HG02642 (cell line): ENCODE data around the gene SPARCL1.
"Not testable (repeated sequence)": the region's sequence is repeated elsewhere in the genome, so short reads cannot be mapped to it uniquely, and the experiment has no call there.

Experiments used
- ATAC-seq: cut with Tn5 transposase; IDR thresholded peaks from one replicate; pipeline ENCODE4 v1.9.1; 2021; ENCODE audit warnings: mild to moderate bottlenecking; ENCODE audit not compliant: unreplicated experiment, poor library complexity

SPARCL1 gene

DNA sequence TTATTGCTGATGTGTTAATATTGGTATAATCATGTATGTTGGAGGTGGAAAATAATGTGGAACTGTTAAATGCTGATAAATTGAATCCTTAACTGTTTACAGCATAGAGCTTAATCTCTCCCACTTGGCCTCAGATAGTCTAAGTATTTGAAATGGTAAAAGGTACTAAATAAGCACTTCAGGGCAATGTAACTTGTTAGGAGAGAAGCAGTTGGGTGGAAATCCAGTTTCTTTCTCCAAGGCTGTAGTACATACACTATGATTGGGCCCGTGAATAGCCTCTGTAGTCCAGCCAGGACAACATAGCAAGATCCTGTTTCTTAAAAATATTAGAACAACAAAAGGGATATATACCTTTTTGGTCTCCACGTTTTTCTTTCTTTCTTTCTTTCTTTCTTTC, 67.1 kb downstream of the SPARCL1 start:
- no peak for ATAC-seq

DNA sequence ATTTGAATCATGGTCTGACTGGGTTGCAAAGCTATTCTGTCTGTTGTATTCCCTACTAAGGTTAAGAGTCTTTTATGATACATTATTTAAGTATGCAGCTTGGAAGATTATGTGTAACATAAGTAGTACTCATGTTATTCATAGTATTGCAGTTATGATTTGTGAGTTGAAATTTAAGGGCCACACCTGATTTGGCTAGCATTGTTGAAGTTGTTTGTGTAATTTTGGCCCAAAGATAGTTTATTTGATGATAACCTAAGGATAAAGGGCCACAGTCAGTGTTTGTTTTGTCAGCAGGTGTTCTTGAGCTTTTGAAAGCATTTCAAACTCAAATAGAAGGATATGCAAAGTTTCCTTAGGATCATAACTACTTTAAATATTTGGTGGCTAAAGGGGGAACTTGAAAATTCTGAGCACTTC, 67.9 kb downstream of the SPARCL1 start:
- ATAC-seq, result peak; percentile 50

DNA sequence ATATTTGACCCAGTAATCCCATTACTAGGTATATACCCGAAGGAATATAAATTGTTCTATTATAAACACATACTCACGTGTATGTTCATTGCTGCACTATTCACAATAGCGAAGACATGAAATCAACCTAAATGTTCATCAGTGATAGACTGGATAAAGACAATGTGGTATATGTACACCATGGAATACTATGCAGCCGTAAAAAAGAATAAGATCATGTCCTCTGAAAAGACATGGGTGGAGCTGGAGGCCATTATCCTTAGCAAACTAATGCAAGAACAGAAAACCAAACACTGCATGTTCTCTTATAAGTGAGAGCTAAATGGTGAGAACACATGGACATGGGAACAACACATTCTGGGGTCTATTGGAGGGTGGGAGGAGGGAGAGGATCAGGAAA, 70.3 kb downstream of the SPARCL1 start:
- ATAC-seq, result no peak

DNA sequence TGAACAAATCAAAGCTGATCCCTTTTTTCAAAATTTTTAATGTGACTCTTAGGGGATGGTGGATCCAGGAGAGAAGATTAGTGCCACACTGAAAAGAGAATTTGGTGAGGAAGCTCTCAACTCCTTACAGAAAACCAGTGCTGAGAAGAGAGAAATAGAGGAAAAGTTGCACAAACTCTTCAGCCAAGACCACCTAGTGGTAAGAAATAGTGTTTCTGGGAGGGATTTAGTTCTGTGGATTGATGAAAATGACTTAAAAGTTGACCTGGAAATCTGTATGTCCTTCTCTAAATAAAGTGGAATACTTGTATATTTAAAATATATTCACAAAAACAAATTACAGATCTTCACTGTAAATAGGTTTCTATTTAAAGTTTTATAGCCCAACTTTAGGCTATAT, 77.6 kb downstream of the SPARCL1 start:
- ATAC-seq, result no peak

DNA sequence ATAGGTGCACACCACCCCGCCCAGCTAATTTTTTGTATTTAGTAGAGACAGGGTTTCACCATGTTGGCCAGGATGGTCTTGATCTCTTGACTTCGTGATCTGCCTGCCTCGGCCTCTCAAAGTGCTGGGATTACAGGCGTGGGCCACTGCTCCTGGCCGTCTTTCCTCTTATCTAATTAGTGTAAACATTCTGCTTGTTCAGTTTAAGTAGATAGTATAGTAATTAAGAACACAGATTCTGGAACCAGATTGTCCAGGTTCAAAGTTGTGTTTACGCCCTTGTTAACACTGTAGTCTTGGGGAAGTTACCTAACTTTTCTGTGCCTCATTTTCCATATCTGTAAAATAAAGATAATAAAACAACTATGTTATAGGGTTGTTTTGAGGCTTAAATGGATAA, 82.8 kb downstream of the SPARCL1 start:
- not testable (repeated sequence) for ATAC-seq

DNA sequence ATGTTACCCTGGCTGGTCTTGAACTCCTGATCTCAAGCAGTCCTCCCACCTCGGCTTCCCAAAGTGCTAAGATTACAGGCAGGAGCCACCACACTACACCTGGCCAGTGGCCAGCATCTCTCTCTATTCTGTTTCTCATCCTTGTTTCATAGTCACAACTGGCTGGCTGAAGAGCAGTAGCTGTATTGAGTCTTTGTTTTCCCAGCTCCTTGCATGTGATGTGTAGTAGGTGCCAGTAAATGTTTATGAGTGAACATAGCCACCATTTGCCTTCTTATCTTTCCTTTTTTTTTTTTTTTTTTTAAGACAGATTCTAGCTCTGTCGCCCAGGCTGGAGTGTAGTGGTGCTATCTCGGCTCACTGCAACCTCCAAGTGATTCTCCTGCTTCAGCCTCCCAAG, 83.2 kb downstream of the SPARCL1 start:
- no peak for ATAC-seq

DNA sequence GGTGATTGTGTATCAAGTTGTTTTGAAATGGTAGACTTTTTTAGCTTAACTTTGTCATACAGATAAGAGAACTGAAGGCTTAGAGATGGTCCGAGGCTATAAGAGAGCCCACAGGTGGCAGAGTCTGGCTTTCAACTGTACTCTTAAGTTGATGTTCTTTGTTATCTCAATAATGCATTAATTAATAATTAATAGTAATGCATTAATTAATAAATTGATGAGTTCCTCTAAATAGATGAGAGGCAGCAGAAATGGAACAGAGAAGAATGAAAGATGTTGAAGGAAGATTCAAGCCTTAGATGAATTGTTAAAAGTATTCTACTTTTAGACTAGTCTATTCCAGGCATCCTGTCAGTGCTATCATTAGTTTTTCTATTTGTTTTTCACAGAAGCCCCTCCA, 84.4 kb downstream of the SPARCL1 start:
- ATAC-seq, result no peak

DNA sequence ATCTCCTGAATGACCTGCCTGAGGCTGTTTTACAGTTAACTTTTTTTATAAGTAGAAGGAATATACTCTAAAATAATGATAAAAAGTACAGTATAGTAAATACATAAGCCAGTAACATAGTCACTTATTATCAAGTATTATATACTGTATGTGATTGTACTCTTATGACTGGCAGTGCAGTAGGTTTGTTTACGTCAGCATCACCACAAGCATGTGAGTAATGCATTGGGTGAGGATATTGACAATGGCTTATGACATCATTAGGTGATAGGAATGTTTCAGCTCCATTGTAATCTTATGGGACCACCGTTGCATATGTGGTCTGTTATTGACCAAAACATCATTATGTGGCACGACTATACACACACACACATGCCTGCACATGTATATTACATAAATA, 86.3 kb downstream of the SPARCL1 start:
- no peak for ATAC-seq

DNA sequence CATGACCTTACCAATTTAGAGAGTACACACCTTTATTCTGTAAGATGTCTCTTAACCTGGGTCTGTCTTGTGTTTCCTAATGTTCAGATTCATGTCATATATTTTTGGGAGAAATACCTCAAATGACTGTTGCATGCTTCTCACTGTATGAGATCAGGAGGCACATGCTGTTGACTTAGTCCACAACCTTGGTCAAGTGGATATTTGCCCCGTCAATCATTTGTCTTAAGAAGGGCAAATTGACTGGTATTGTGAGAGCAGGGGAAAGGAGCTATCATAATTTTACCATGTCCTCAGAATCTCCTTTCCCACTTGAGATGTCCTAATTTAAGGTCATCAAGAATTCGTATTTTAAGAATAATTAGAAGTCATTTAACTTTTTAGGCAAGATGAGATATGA, 95.8 kb downstream of the SPARCL1 start:
- ATAC-seq, result no peak

DNA sequence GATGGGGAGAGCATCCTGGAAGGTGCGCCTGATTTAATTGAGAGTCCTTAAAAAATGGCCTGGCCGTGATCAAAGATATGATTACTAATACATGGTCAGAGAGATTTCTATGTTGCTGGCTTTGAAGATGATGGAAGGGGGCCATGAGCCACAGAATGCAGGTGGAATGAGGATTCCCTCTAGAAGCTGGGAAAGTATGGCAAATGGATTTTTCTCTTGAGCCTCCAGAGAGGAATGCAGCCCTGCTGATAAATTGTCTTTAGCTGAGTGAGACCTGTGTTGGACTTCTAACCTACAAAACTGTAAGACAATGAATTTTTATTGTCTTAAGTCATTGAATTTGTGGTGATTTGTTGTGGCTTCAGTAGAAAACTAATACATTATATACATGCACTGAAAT, 99.1 kb downstream of the SPARCL1 start:
- ATAC-seq, result no peak

DNA sequence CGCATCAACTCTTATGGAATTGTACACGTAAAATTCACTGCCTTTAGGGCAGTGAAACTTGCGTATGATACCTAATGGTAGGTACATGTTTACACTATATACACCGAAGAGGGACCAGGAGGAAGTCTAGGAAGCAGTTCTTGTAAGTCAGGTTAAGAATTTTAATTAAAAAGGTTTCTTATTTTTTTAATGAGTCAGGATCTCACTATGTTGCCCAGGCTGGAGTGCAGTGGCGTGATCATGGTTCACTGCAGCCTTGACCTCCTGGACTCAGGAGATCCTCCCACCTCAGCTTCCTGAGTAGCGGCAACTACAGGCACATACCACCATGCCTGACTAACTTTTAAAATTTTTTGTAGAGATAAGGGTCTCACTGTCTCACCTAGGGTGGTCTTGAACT, 100.2 kb downstream of the SPARCL1 start:
- no peak for ATAC-seq

DNA sequence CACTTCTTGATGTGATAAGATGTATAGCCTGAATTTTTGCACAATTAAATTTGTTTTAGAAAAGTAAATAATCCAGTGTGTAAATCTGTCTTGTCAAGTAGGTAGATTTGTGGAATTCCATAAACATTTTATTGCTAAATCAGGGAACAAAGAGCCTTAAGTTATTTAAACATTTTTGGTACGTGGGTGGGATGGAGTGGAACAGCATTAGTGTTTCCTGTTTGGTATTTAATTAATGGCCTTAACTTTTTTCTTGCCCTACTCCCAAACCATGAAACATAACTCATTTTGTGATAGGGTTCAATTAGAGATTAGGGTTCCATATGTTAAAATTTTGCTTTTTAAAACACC, 101.7 kb downstream of the SPARCL1 start:
- ATAC-seq, result no peak

DNA sequence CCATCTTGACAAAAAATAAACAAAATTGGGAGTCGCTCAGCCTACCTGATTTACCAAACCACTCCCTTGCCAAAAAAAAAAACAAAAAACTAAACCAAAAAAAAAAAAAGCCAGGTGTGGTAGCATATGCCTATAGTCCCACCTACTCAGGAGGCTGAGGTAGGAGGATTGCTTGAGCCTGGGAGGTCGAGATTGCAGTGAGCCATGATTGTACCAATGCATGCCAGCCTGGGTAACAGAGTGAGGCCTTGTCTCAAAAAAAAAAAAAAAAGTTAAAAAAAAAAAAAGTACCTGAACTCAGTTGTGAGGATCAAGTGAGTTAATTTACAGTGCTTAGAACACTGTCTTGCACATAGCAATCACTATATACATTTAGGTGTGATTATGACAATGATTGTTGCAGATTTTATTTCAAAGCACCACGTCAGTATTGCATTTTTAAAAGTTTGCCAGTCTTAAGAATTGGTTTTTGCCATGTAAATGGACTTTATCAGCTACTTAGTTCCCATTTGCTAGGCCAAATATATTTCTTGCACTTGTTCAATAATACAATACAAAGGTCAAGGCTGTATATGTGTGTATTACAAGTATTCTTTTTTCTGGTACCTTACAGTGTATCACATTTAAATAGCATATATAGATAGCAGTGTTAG, 102.2 kb downstream of the SPARCL1 start:
- no peak for ATAC-seq

DNA sequence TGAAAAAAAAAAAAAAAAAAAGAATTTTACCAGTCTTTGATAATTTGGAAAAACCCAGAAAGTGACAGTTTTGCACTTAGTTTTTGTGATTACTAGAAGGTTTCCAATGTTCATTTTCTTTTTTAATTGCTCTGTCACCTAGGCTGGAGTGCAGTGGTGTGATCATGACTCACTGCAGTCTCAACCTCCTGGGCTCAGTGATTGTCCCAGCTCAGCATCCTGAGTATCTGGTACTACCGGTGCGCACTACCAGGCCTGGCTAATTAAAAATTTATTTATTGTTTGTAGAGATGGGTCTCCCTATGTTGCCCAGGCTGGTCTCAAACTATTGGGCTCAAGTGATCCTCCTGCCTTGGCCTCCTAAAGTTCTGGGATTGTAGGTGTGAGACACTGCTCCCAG, 103.5 kb downstream of the SPARCL1 start:
- ATAC-seq, result no peak

DNA sequence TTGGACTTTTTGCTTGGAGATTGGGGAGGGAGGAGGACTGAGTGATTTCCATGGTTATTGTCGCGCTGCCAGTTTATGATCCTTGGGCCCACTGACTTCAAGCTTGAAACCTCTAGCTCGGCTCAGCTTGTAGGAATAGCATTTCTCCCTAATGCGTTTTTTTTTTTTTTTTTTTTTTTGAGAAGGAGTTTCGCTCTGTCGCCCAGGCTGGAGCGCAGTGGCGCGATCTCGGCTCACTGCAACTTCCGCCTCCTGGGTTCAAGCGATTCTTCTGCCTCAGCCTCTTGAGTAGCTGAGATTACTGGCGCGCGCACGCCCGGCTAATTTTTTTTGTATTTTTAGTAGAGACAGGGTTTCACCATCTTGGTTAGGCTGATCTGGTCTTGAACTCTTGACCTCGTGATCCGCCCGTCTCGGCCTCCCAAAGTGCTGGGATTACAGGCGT, 105.1 kb downstream of the SPARCL1 start:
- ATAC-seq, result not testable (repeated sequence)
